Measurements from ENCODE around the gene TNNI3. TPM values are rescaled to one million over a fixed set of nuclear protein-coding genes. Genes with fewer than 3 reads are reported as not detected.

TNNI3 gene
- total and polyA plus RNA-seq, 4 donors = 1.2 to 4.8 (median 3.3) TPM

DNA sequence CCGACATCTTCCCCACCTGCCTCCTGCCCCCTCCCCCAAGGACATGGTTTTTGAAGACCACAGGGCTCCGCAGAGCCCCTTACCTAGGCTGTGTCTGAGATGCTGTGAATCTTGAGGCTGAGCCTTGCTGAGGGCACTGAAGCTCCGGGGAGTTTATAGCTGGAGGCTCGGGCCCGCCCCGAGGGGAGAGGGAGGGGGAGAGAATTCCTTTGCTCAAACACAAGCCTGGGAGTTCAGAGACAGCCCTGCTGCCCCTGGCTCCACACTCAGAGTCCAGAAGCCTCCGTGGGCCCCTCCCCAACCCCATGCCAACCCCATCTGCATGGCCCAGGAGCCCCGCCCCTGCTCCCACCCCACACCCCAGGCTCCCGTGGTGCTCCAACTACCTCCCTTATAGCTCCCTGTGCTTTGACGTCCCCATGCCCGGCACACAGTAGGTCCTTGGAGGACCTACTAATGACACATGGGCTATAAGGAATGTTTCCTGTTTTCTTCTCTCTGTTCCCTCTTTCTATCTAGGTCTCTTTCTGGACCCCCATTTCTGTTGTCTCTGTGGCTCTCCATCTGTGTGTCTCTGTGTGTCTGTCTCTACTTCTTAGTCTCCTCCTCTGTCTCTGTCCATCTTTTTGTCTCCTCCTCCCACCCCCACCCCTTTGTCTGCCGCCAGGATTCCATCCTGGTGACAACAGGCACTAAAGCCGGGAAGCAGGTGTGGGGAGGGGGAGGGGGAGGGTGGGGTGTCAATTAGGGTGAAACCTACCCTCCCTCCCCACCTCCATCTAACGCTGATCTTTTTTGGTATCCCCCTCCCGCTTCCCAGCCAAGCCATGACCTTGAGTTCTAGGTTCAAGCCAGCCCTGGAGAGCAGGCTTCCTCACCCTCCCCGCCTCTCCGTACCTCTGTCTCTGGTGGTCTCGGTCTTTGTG is 8.2 kb downstream of the TNNI3 start, which contains the start of gene TNNT1:
TNNT1 (minus strand) TSS at position 129 of the 926 bp plus-strand sequence. CDS start 2,049 bp downstream, outside the sequence.
- TF ChIP-seq, protein P1, sequence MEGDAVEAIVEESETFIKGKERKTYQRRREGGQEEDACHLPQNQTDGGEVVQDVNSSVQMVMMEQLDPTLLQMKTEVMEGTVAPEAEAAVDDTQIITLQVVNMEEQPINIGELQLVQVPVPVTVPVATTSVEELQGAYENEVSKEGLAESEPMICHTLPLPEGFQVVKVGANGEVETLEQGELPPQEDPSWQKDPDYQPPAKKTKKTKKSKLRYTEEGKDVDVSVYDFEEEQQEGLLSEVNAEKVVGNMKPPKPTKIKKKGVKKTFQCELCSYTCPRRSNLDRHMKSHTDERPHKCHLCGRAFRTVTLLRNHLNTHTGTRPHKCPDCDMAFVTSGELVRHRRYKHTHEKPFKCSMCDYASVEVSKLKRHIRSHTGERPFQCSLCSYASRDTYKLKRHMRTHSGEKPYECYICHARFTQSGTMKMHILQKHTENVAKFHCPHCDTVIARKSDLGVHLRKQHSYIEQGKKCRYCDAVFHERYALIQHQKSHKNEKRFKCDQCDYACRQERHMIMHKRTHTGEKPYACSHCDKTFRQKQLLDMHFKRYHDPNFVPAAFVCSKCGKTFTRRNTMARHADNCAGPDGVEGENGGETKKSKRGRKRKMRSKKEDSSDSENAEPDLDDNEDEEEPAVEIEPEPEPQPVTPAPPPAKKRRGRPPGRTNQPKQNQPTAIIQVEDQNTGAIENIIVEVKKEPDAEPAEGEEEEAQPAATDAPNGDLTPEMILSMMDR (IDR thresholded peaks at IDR 0.05; ENCODE audit: control extremely low read depth, extremely low read depth) = no peak
- peaks cover 11 to 41% (median 18%) of the 10 kb centered on the region in 3 donors for H3K27me3 ChIP-seq (ENCODE audit: control insufficient read depth in 3 of 3, insufficient read depth in 3 of 3, low read length in 2 of 3)
- H3K27ac ChIP-seq (ENCODE audit: low read depth in 1 of 2, low read length in 1 of 2) = peak within 1 kb of the TSS in 1 of 2 donors; percentile 62
- peaks cover 0 to 6% (median 0%) of the 10 kb centered on the region in 4 donors for H3K9me3 ChIP-seq (ENCODE audit: control insufficient read depth in 4 of 4, insufficient read depth in 3 of 4, low read length in 3 of 4)
- H3K4me3 ChIP-seq = no peak within 1 kb of the TSS
- no peaks in the 10 kb centered on the region for H3K36me3 ChIP-seq (ENCODE audit: control insufficient read depth in 4 of 4, insufficient read depth in 4 of 4, low read length in 4 of 4)
- ATAC-seq (ENCODE audit: insufficient read depth, low FRiP score) (no peak), DNase-seq (no peak)
- H3K9ac ChIP-seq (ENCODE audit: insufficient read depth in 1 of 2, low read length in 2 of 2) = no peak within 1 kb of the TSS
- H3K4me1 ChIP-seq (ENCODE audit: control insufficient read depth in 5 of 5, insufficient read depth in 5 of 5, low read length in 5 of 5) = peaks cover 0 to 4% (median 0%) of the 10 kb centered on the region in 5 donors
- 14 to 39% methylated on average over 18 of the region's 18 CpGs for WGBS, 2 donors

- TF ChIP-seq, protein P1 (IDR thresholded peaks at IDR 0.05; ENCODE audit: control extremely low read depth, extremely low read depth) = no peak
- no peak overlapping the region for H3K27ac ChIP-seq (ENCODE audit: low read depth in 1 of 2, low read length in 1 of 2)
- ATAC-seq (ENCODE audit: insufficient read depth, low FRiP score) = no peak
- WGBS, 2 donors = 34 to 52% methylated on average over 8 to 9 of the region's 9 CpGs
- no peak overlapping the region for H3K9ac ChIP-seq (ENCODE audit: insufficient read depth in 1 of 2, low read length in 2 of 2)
- H3K9me3 ChIP-seq (ENCODE audit: control insufficient read depth in 4 of 4, insufficient read depth in 3 of 4, low read length in 3 of 4) = peaks cover 0 to 9% (median 0%) of the 10 kb centered on the region in 4 donors
- peaks cover 0 to 4% (median 0%) of the 10 kb centered on the region in 5 donors for H3K4me1 ChIP-seq (ENCODE audit: control insufficient read depth in 5 of 5, insufficient read depth in 5 of 5, low read length in 5 of 5)
- H3K36me3 ChIP-seq (ENCODE audit: control insufficient read depth in 4 of 4, insufficient read depth in 4 of 4, low read length in 4 of 4) = no peaks in the 10 kb centered on the region
- H3K27me3 ChIP-seq (ENCODE audit: control insufficient read depth in 3 of 3, insufficient read depth in 3 of 3, low read length in 2 of 3) = peaks cover 11 to 51% (median 26%) of the 10 kb centered on the region in 3 donors
- DNase-seq = no peak
- no peak overlapping the region for H3K4me3 ChIP-seq
Measured at GRCh38 chr19:55147545-55148251, 9.8 kb downstream of the TNNI3 start.

- Histone ChIP-seq H3K4me1 (ENCODE audit: control insufficient read depth in 5 of 5, insufficient read depth in 5 of 5, low read length in 5 of 5) (peaks cover 0 to 4% (median 0%) of the 10 kb centered on the region in 5 donors), H3K9me3 (ENCODE audit: control insufficient read depth in 4 of 4, insufficient read depth in 3 of 4, low read length in 3 of 4) (peaks cover 0 to 7% (median 0%) of the 10 kb centered on the region in 4 donors), H3K9ac (ENCODE audit: insufficient read depth in 1 of 2, low read length in 2 of 2) (no peak overlapping the region), H3K4me3 (no peak overlapping the region), H3K27ac (ENCODE audit: low read depth in 1 of 2, low read length in 1 of 2) (peak overlapping the region in 1 of 2 donors; percentile 26), H3K27me3 (ENCODE audit: control insufficient read depth in 3 of 3, insufficient read depth in 3 of 3, low read length in 2 of 3) (peaks cover 11 to 51% (median 28%) of the 10 kb centered on the region in 3 donors), H3K36me3 (ENCODE audit: control insufficient read depth in 4 of 4, insufficient read depth in 4 of 4, low read length in 4 of 4) (no peaks in the 10 kb centered on the region)
- ATAC-seq (ENCODE audit: insufficient read depth, low FRiP score) (no peak), DNase-seq (no peak)
- TF ChIP-seq, protein P1 (IDR thresholded peaks at IDR 0.05; ENCODE audit: control extremely low read depth, extremely low read depth) = no peak
- WGBS, 2 donors = 2 to 3% methylated on average over 24 to 27 of the region's 27 CpGs
Measured at GRCh38 chr19:55146705-55147273, 10.7 kb downstream of the TNNI3 start.

All from lung (tissue), 12 donors.